ENCODE measurements around the gene MARCHF4.

Gene MARCHF4, protein sequence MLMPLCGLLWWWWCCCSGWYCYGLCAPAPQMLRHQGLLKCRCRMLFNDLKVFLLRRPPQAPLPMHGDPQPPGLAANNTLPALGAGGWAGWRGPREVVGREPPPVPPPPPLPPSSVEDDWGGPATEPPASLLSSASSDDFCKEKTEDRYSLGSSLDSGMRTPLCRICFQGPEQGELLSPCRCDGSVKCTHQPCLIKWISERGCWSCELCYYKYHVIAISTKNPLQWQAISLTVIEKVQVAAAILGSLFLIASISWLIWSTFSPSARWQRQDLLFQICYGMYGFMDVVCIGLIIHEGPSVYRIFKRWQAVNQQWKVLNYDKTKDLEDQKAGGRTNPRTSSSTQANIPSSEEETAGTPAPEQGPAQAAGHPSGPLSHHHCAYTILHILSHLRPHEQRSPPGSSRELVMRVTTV

DNA sequence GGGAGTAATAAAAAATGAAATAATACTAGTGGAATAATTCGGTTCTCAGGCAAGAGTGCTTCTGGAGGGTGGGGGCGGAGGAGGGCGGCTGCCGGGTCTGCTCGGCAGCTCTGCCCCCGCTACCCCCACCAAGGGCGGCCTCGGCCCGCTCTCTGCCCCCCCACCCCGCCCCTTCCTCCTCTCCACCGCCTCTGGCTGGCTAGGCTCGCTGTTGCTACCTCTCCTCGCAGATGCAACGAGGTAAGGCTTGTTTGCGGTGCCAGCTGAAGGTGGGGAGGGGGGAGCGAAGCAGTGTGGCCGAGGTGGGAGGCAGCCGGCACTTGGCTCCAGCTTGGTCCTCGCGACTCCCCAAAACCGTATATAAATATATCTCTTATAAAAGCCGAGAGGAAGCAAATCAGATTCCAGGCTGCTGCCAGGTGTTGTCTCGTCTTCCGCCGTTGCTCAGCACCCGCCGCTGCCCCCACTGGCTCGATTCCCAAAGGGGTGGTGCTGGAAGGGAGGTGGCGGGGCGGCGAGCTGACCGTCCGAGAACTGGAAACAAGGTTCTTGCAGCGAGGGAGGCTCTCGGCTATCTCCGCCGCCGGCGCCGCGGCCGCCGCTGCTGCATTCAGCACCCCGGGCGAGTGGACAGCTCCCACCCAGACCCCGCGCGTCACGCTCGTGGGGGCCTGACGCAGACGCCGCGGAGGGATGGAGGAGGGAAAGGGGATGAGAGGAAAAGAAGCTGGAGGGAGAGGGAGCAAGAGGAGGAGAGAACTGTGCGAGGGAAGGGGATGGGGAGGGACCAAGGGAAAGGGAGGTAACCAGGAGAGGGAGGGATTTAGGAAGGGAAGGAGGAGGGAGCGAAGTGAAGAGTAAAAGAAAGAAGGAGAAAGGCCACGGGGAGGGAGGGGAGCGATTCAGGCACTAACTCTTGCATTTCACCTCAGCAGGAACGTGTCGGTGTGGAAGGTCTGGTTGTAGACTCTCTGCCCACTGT is at the start of gene MARCHF4:
Gene MARCHF4 (minus strand): TSS at position 763 of the 982 bp plus-strand sequence. CDS start 2,223 bp downstream, outside the sequence.
- H3K27ac Mint-ChIP-seq = no peak within 1 kb of the TSS
- H3K36me3 Mint-ChIP-seq (ENCODE audit: low read depth) = no peaks in the 10 kb centered on the region
- TF ChIP-seq, protein P1, sequence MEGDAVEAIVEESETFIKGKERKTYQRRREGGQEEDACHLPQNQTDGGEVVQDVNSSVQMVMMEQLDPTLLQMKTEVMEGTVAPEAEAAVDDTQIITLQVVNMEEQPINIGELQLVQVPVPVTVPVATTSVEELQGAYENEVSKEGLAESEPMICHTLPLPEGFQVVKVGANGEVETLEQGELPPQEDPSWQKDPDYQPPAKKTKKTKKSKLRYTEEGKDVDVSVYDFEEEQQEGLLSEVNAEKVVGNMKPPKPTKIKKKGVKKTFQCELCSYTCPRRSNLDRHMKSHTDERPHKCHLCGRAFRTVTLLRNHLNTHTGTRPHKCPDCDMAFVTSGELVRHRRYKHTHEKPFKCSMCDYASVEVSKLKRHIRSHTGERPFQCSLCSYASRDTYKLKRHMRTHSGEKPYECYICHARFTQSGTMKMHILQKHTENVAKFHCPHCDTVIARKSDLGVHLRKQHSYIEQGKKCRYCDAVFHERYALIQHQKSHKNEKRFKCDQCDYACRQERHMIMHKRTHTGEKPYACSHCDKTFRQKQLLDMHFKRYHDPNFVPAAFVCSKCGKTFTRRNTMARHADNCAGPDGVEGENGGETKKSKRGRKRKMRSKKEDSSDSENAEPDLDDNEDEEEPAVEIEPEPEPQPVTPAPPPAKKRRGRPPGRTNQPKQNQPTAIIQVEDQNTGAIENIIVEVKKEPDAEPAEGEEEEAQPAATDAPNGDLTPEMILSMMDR (IDR thresholded peaks at IDR 0.05) = no peak
- peaks cover 16% of the 10 kb centered on the region for H3K4me1 Mint-ChIP-seq
- peak within 1 kb of the TSS; percentile 78 for H3K4me3 Mint-ChIP-seq
- peak; percentile 98 for DNase-seq
- H3K9me3 Mint-ChIP-seq = no peaks in the 10 kb centered on the region
- H3K27me3 Mint-ChIP-seq (ENCODE audit: low read depth, poor library complexity) = peaks cover 95% of the 10 kb centered on the region

DNA sequence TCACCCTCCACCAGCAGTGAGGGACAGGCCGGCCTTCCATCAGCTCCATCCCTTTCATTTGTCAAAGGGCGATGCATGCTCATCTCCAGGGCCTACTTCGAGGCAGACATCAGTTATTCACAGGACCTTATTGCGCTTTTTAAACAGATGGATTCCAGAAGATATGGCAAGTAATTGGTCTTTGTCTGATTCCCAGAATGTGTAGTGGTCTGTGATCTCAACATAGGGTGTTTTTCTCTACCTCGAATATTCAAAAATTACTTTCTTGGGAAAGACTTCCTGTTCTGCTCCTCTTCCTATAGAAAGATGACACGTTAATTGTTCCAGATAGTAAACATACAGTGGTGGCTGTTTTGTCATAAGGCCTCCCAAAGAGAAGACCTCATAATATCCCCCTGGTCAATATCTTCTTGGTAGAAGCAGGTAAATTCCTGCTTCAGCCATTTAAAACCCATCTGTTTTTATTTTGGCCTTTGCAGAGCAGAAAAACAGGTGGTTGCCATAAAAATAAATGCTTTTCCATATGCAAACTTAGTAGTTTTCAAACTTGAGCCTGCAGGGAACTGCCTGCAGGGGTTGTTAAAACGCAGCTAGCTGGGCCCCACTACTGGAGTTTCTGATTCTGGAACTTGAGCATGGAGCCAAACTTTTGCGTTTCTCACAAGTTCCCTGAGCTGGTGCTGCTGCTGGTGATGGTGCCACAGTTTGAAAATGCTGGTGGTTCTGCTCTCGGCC is 48.3 kb upstream of the MARCHF4 start:
- H3K9me3 Mint-ChIP-seq = no peaks in the 10 kb centered on the region
- H3K27ac Mint-ChIP-seq = no peak overlapping the region
- peaks cover 86% of the 10 kb centered on the region for H3K36me3 Mint-ChIP-seq (ENCODE audit: low read depth)
- no peaks in the 10 kb centered on the region for H3K27me3 Mint-ChIP-seq (ENCODE audit: low read depth, poor library complexity)
- TF ChIP-seq, protein P1 (IDR thresholded peaks at IDR 0.05) = no peak
- DNase-seq = no peak
- H3K4me1 Mint-ChIP-seq = peaks cover 4% of the 10 kb centered on the region
- no peak overlapping the region for H3K4me3 Mint-ChIP-seq

DNA sequence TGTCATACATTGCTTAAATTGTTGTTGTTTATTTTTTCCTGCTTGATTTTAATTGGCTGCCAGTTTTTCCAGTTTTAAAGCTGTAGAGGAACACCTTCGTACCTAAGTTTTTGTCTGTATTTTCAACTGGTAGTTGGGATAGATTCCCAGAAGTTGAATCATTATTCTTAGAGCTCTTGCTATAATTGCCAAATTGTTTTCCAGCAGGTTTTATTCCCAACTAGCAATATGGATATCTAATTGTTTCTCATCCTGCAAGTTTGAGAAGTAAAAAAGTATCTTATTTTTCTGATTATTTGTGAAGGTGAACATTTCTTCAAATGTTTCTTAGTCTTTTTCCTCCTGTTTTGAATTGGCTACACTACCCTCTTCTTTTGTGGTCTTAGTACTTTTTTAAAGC is 46.7 kb upstream of the MARCHF4 start:
- Mint-ChIP-seq H3K4me3 (no peak overlapping the region), H3K36me3 (ENCODE audit: low read depth) (peaks cover 79% of the 10 kb centered on the region), H3K27ac (no peak overlapping the region), H3K27me3 (ENCODE audit: low read depth, poor library complexity) (no peaks in the 10 kb centered on the region), H3K9me3 (no peaks in the 10 kb centered on the region), H3K4me1 (peaks cover 4% of the 10 kb centered on the region)
- TF ChIP-seq, protein P1 (IDR thresholded peaks at IDR 0.05) = no peak
- no peak for DNase-seq

DNA sequence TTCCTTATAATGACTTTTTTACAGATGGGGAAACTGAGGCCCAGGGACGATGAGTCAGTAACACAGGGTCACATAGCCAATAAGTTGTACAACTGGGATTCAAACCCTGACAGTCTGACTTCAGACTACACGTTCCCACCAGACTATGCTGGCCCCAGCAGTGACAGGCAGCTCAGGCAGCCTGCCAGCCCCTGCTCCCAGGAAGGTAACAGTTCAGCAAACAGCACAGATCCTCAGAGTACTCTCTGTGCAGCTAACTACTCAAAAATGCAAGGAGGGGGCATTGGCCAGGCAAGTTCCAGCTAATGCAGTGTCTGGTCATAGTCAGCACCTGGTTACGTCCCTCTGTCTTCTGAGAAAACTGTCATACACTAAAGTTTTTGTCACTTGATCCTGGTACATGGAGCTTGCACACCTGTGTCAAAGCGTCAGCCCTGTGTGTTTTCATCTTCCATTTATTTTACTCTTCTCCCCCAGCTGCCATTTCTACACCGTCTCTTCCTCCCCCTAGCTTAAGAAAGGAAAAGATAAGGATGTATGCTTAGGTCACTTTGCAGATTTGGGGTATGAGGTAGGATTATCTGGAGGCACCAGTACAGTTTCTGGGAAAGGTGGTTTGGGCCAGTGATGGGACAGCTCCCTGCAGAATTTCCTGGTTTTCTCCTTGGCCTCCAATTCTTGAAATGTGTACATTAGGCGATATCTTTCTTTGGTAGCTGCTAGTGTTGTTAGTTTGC is 44.5 kb upstream of the MARCHF4 start:
- H3K4me1 Mint-ChIP-seq = peaks cover 13% of the 10 kb centered on the region
- no peak overlapping the region for H3K4me3 Mint-ChIP-seq
- no peak for DNase-seq
- H3K27ac Mint-ChIP-seq = no peak overlapping the region
- TF ChIP-seq, protein P1 (IDR thresholded peaks at IDR 0.05) = no peak
- H3K27me3 Mint-ChIP-seq (ENCODE audit: low read depth, poor library complexity) = no peaks in the 10 kb centered on the region
- peaks cover 65% of the 10 kb centered on the region for H3K36me3 Mint-ChIP-seq (ENCODE audit: low read depth)
- no peaks in the 10 kb centered on the region for H3K9me3 Mint-ChIP-seq

DNA sequence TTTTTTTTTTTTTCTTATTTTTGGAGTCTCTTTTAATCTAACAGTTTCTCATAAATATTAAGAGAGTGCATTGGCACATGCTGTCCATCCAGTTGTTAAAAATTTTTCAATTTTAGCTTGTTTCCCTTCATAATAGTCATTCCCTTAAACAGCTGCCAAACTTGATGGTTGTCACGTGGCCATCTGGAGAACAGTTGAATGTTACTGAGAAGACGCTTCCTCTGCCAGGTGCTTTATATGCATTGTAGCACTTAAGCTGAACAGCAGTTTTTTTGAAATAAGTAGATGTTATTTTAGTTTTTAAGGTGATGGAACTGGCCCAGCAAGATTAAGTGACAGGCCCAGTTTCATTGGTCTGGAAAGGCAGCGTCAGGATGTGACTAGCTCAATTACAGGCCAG is 43.3 kb upstream of the MARCHF4 start:
- DNase-seq = no peak
- Mint-ChIP-seq H3K4me3 (no peak overlapping the region), H3K36me3 (ENCODE audit: low read depth) (peaks cover 56% of the 10 kb centered on the region), H3K9me3 (no peaks in the 10 kb centered on the region), H3K27me3 (ENCODE audit: low read depth, poor library complexity) (no peaks in the 10 kb centered on the region), H3K4me1 (peaks cover 13% of the 10 kb centered on the region), H3K27ac (no peak overlapping the region)
- TF ChIP-seq, protein P1 (IDR thresholded peaks at IDR 0.05) = no peak
